ENCODE measurements around the gene CCL22. TPM values are rescaled to one million over a fixed set of nuclear protein-coding genes. Genes with fewer than 3 reads are reported as not detected.

CCL22 gene
- total and polyA plus RNA-seq, 2 of the 4 experiments (the other 2 are of a cell fraction): not detected

- Histone ChIP-seq H4K8ac (ENCODE audit: low read depth in 2 of 2, low read length in 2 of 2) (no peak overlapping the region), H3K4me2 (ENCODE audit: low read depth, low read length) (no peak overlapping the region), H2BK20ac (ENCODE audit: low read depth, low read length) (no peak overlapping the region), H2BK5ac (ENCODE audit: low read depth, low read length, poor library complexity, severe bottlenecking) (no peak overlapping the region), H3K14ac (replicated peaks; ENCODE audit: low read depth, low read length) (no peak overlapping the region), H3K9ac (ENCODE audit: low read depth, low read length) (no peak overlapping the region), H2BK120ac (ENCODE audit: low read depth, low read length) (no peak overlapping the region), H3K18ac (ENCODE audit: low read depth, low read length) (no peak overlapping the region), H2AFZ (replicated peaks; ENCODE audit: low read length, poor library complexity) (no peak overlapping the region), H3K79me1 (ENCODE audit: low read depth in 1 of 2, low read length in 2 of 2) (no peaks in the 10 kb centered on the region), H2AK9ac (replicated peaks; ENCODE audit: low read depth, low read length, poor library complexity) (no peak overlapping the region), H3K4me3 (ENCODE audit: insufficient read depth, low read depth, low read length) (no peak overlapping the region), H2AK5ac (ENCODE audit: low read depth, low read length) (no peak overlapping the region), H3K23ac (ENCODE audit: low read depth, low read length) (no peak overlapping the region), H4K91ac (ENCODE audit: insufficient read depth, low read depth, low read length) (no peak overlapping the region), H2BK15ac (ENCODE audit: low read depth, low read length) (no peak overlapping the region), H4K5ac (ENCODE audit: low read depth, low read length) (no peak overlapping the region), H3K27me3 (ENCODE audit: control insufficient read depth, insufficient read depth, low read length) (peaks cover 64% of the 10 kb centered on the region), H3K36me3 (ENCODE audit: control insufficient read depth, insufficient read depth, low read length) (no peaks in the 10 kb centered on the region), H3K4ac (ENCODE audit: low read depth, low read length) (no peak overlapping the region), H3K4me1 (ENCODE audit: control insufficient read depth, insufficient read depth, low read length) (peaks cover 2% of the 10 kb centered on the region; the same call in 1 of the 2 replicates), H3K9me1 (ENCODE audit: insufficient read depth, low read length) (no peaks in the 10 kb centered on the region), H4K20me1 (ENCODE audit: insufficient read depth, low read length) (no peaks in the 10 kb centered on the region), H3K27ac (ENCODE audit: insufficient read depth, low read length) (no peak overlapping the region), H3K56ac (ENCODE audit: extremely low read depth, insufficient read depth, low read length) (no peak overlapping the region), H3K9me3 (ENCODE audit: control insufficient read depth, insufficient read depth, low read length) (no peaks in the 10 kb centered on the region)
- 73% methylated on average over 2 of the region's 7 CpGs; no CpG with 5 or more reads in 1 of the 2 experiments for WGBS, 2 experiments (ENCODE audit: extremely low coverage in 2 of 2, insufficient read length in 1 of 2)
- ATAC-seq (ENCODE audit: low read depth) (no peak), DNase-seq (no peak)
- in situ Hi-C loops (cut with MboI; ENCODE audit: low sequenced_read_pairs): no loop called here
- dilution Hi-C loops (cut with HindIII; ENCODE audit: low sequenced_read_pairs, unreplicated experiment): no loop called here
- TF ChIP-seq NFE2L2 (IDR thresholded peaks at IDR 0.05; ENCODE audit: low read depth, low read length) (no peak), RFX5 (IDR thresholded peaks at IDR 0.05; ENCODE audit: low read depth, low read length) (no peak), RCOR1 (IDR thresholded peaks at IDR 0.05; ENCODE audit: insufficient replicate concordance, low read length) (no peak), MAZ (IDR thresholded peaks at IDR 0.05; ENCODE audit: borderline replicate concordance, low read depth, low read length) (no peak), USF2 (IDR thresholded peaks at IDR 0.05; ENCODE audit: low read depth, low read length) (no peak), RAD21 (IDR thresholded peaks at IDR 0.05; ENCODE audit: low read length) (no peak), CHD1 (IDR thresholded peaks at IDR 0.05; ENCODE audit: low read depth, low read length) (no peak), MAFK (IDR thresholded peaks at IDR 0.05; ENCODE audit: low read depth, low read length) (no peak), SMC3 (IDR thresholded peaks at IDR 0.05; ENCODE audit: low read depth, low read length) (no peak), CEBPB (IDR thresholded peaks at IDR 0.05; ENCODE audit: low read depth, low read length) (no peak), BHLHE40 (IDR thresholded peaks at IDR 0.05; ENCODE audit: low read depth, low read length) (no peak), FOS (IDR thresholded peaks at IDR 0.05; ENCODE audit: low read depth, low read length) (no peak), MXI1 (IDR thresholded peaks at IDR 0.05; ENCODE audit: borderline replicate concordance, low read depth, low read length) (no peak)
- TF ChIP-seq, protein P1, sequence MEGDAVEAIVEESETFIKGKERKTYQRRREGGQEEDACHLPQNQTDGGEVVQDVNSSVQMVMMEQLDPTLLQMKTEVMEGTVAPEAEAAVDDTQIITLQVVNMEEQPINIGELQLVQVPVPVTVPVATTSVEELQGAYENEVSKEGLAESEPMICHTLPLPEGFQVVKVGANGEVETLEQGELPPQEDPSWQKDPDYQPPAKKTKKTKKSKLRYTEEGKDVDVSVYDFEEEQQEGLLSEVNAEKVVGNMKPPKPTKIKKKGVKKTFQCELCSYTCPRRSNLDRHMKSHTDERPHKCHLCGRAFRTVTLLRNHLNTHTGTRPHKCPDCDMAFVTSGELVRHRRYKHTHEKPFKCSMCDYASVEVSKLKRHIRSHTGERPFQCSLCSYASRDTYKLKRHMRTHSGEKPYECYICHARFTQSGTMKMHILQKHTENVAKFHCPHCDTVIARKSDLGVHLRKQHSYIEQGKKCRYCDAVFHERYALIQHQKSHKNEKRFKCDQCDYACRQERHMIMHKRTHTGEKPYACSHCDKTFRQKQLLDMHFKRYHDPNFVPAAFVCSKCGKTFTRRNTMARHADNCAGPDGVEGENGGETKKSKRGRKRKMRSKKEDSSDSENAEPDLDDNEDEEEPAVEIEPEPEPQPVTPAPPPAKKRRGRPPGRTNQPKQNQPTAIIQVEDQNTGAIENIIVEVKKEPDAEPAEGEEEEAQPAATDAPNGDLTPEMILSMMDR (conservative IDR thresholded peaks at IDR 0.05; ENCODE audit: low read depth, low read length): no peak
- ChIA-PET POLR2A (ENCODE audit: unreplicated experiment) (no interaction called here), CTCF (no interaction called here)
- intact Hi-C loops (cut with micrococcal nuclease): no loop called here
- BruUV-seq (replicated peaks): no TSS peak
Observed at GRCh38 chr16:57367116-57367752, 8.7 kb downstream of the CCL22 start.

Data from IMR-90 (cell line).